Stomach (tissue), 4 donors: Measurements from ENCODE around the gene MYO5A.

Source experiments
- EP300 ChIP-seq: sonication (generic); formaldehyde crosslinking; IDR thresholded peaks from one replicate; pipeline ENCODE4 v1.6.1; 2017; ENCODE audit warnings: antibody characterized with exemption
- POLR2A ChIP-seq, 4 donors: fragments of 450-650 bp; IDR thresholded peaks; one replicate each; pipeline ENCODE4 v1.6.1; 2016; ENCODE audit warnings: antibody characterized with exemption in 4 of 4, control low read depth in 2 of 4, mild to moderate bottlenecking in 1 of 4, moderate library complexity in 1 of 4
- POLR2AphosphoS5 ChIP-seq, 3 donors: sonication (generic); formaldehyde crosslinking; IDR thresholded peaks; one replicate each; pipeline ENCODE4 v1.6.1; 2016; ENCODE audit warnings: antibody characterized with exemption in 3 of 3
- TF ChIP-seq, protein P1 (sequence below), 7 experiments: fragments of 450-650 bp in 4 of 7; fragments of 200-600 bp in 3 of 7; sonication (generic) in 3 of 7; IDR thresholded peaks; one replicate each; pipeline ENCODE4 v1.5.1; 2016 to 2019; ENCODE audit warnings: antibody characterized with exemption in 7 of 7, control low read depth in 2 of 7, mild to moderate bottlenecking in 1 of 7

DNA sequence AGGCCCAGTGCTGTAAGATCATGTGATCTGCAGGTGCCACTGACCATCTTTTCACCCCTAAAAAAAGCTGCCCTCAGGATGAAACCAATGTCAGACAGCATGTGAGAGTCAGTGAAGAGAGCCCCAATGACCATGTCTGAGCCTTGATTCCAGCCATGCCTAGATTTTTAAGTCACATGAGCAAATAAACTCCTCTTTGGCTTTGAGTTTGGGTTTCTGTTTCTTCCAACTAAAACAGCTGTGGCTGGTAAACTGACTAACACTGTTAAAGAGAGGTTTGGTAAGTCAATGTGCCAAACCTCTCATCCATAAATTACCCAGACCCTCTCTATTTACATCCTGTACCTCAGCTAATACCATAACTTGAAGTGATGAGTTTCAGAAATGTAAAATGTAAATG lies 8.3 kb downstream of the MYO5A start:
- TF ChIP-seq POLR2A (IDR thresholded peaks at IDR 0.05), result no peak
- TF ChIP-seq, protein P1, sequence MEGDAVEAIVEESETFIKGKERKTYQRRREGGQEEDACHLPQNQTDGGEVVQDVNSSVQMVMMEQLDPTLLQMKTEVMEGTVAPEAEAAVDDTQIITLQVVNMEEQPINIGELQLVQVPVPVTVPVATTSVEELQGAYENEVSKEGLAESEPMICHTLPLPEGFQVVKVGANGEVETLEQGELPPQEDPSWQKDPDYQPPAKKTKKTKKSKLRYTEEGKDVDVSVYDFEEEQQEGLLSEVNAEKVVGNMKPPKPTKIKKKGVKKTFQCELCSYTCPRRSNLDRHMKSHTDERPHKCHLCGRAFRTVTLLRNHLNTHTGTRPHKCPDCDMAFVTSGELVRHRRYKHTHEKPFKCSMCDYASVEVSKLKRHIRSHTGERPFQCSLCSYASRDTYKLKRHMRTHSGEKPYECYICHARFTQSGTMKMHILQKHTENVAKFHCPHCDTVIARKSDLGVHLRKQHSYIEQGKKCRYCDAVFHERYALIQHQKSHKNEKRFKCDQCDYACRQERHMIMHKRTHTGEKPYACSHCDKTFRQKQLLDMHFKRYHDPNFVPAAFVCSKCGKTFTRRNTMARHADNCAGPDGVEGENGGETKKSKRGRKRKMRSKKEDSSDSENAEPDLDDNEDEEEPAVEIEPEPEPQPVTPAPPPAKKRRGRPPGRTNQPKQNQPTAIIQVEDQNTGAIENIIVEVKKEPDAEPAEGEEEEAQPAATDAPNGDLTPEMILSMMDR (IDR thresholded peaks at IDR 0.05), result no peak
- no peak for TF ChIP-seq EP300
- no peak for TF ChIP-seq POLR2AphosphoS5 (IDR thresholded peaks at IDR 0.05)
